ENCODE results near the gene PHC3. TPM values are rescaled to one million over a fixed set of nuclear protein-coding genes. Genes with fewer than 3 reads are reported as not detected.

PHC3 gene, protein sequence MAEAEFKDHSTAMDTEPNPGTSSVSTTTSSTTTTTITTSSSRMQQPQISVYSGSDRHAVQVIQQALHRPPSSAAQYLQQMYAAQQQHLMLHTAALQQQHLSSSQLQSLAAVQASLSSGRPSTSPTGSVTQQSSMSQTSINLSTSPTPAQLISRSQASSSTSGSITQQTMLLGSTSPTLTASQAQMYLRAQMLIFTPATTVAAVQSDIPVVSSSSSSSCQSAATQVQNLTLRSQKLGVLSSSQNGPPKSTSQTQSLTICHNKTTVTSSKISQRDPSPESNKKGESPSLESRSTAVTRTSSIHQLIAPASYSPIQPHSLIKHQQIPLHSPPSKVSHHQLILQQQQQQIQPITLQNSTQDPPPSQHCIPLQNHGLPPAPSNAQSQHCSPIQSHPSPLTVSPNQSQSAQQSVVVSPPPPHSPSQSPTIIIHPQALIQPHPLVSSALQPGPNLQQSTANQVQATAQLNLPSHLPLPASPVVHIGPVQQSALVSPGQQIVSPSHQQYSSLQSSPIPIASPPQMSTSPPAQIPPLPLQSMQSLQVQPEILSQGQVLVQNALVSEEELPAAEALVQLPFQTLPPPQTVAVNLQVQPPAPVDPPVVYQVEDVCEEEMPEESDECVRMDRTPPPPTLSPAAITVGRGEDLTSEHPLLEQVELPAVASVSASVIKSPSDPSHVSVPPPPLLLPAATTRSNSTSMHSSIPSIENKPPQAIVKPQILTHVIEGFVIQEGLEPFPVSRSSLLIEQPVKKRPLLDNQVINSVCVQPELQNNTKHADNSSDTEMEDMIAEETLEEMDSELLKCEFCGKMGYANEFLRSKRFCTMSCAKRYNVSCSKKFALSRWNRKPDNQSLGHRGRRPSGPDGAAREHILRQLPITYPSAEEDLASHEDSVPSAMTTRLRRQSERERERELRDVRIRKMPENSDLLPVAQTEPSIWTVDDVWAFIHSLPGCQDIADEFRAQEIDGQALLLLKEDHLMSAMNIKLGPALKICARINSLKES
- total RNA-seq (ENCODE audit: unreplicated experiment), result 32.4 TPM
- long read RNA-seq, partial matches to known transcripts, result 0 of 2 reads
- long read RNA-seq, other reads (novel, unspliced or antisense), result 1 of 2 reads

GRCh38 chr3:170180908-170181885 lies at the start of gene PHC3:
TSS of gene PHC3 (minus strand) at chr3:170181733. CDS start at chr3:170181715, 18 bp downstream.
- Mint-ChIP-seq H3K4me1 (ENCODE audit: unreplicated experiment) (peaks cover 19% of the 10 kb centered on the region), H3K27me3 (ENCODE audit: unreplicated experiment) (peaks cover 3% of the 10 kb centered on the region), H3K36me3 (ENCODE audit: low read depth, unreplicated experiment) (peaks cover 14% of the 10 kb centered on the region), H3K9me3 (ENCODE audit: unreplicated experiment) (no peaks in the 10 kb centered on the region), H3K4me3 (ENCODE audit: unreplicated experiment) (peak within 1 kb of the TSS; percentile 99), H3K27ac (ENCODE audit: unreplicated experiment) (peak within 1 kb of the TSS; percentile 98)
- TF ChIP-seq, protein P1, sequence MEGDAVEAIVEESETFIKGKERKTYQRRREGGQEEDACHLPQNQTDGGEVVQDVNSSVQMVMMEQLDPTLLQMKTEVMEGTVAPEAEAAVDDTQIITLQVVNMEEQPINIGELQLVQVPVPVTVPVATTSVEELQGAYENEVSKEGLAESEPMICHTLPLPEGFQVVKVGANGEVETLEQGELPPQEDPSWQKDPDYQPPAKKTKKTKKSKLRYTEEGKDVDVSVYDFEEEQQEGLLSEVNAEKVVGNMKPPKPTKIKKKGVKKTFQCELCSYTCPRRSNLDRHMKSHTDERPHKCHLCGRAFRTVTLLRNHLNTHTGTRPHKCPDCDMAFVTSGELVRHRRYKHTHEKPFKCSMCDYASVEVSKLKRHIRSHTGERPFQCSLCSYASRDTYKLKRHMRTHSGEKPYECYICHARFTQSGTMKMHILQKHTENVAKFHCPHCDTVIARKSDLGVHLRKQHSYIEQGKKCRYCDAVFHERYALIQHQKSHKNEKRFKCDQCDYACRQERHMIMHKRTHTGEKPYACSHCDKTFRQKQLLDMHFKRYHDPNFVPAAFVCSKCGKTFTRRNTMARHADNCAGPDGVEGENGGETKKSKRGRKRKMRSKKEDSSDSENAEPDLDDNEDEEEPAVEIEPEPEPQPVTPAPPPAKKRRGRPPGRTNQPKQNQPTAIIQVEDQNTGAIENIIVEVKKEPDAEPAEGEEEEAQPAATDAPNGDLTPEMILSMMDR (IDR thresholded peaks at IDR 0.05; ENCODE audit: unreplicated experiment), result no peak
- peak; percentile 94 for DNase-seq (ENCODE audit: low spot score)

GRCh38 chr3:170228093-170228766 lies 46.7 kb upstream of the PHC3 start:
- no peak for DNase-seq (ENCODE audit: low spot score)
- no peaks in the 10 kb centered on the region for H3K9me3 Mint-ChIP-seq (ENCODE audit: unreplicated experiment)
- no peak overlapping the region for H3K27ac Mint-ChIP-seq (ENCODE audit: unreplicated experiment)
- peaks cover 23% of the 10 kb centered on the region for H3K4me1 Mint-ChIP-seq (ENCODE audit: unreplicated experiment)
- H3K4me3 Mint-ChIP-seq (ENCODE audit: unreplicated experiment), result no peak overlapping the region
- no peaks in the 10 kb centered on the region for H3K27me3 Mint-ChIP-seq (ENCODE audit: unreplicated experiment)
- peaks cover under 1% of the 10 kb centered on the region for H3K36me3 Mint-ChIP-seq (ENCODE audit: low read depth, unreplicated experiment)
- TF ChIP-seq, protein P1 (IDR thresholded peaks at IDR 0.05; ENCODE audit: unreplicated experiment), result no peak

DNA sequence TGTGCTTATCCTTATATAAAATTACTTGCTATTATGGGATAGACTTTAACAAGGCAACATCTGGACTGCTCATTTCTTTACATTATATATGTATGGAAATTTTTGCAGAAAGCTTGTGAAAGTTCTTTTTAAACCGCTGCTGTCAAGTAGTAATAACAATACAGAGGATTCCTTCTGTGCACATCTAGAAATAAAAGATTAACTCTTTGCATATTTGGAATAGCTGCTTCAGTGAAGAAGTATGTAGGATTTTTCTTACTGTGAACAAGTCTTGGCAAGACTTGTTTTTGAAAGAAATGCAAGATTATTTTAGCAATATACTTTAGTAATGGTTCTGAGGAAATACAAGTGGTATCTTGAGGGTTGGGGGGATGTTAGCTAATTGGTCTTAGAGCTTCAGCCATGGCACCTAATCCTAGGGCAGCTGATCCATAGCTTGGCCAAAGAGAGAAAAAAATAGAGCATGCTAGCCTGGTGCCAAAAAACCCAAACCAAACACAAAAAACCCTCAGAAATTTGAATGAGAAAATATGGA lies 45.0 kb upstream of the PHC3 start:
- Mint-ChIP-seq H3K4me1 (ENCODE audit: unreplicated experiment) (peaks cover 27% of the 10 kb centered on the region), H3K27me3 (ENCODE audit: unreplicated experiment) (peaks cover 2% of the 10 kb centered on the region), H3K27ac (ENCODE audit: unreplicated experiment) (no peak overlapping the region), H3K4me3 (ENCODE audit: unreplicated experiment) (no peak overlapping the region), H3K9me3 (ENCODE audit: unreplicated experiment) (no peaks in the 10 kb centered on the region), H3K36me3 (ENCODE audit: low read depth, unreplicated experiment) (peaks cover 4% of the 10 kb centered on the region)
- TF ChIP-seq, protein P1 (IDR thresholded peaks at IDR 0.05; ENCODE audit: unreplicated experiment), result no peak
- no peak for DNase-seq (ENCODE audit: low spot score)

GRCh38 chr3:170225166-170225565 lies 43.6 kb upstream of the PHC3 start:
- peaks cover 4% of the 10 kb centered on the region for H3K36me3 Mint-ChIP-seq (ENCODE audit: low read depth, unreplicated experiment)
- DNase-seq (ENCODE audit: low spot score), result no peak
- no peak overlapping the region for H3K4me3 Mint-ChIP-seq (ENCODE audit: unreplicated experiment)
- TF ChIP-seq, protein P1 (IDR thresholded peaks at IDR 0.05; ENCODE audit: unreplicated experiment), result no peak
- no peaks in the 10 kb centered on the region for H3K9me3 Mint-ChIP-seq (ENCODE audit: unreplicated experiment)
- peaks cover 27% of the 10 kb centered on the region for H3K4me1 Mint-ChIP-seq (ENCODE audit: unreplicated experiment)
- H3K27me3 Mint-ChIP-seq (ENCODE audit: unreplicated experiment), result peaks cover 2% of the 10 kb centered on the region
- H3K27ac Mint-ChIP-seq (ENCODE audit: unreplicated experiment), result no peak overlapping the region

All from endothelial cell (in vitro differentiated cells).